OCI-LY7 (cell line): Measurements from ENCODE around the gene CRB1.

Source experiments
- CTCF ChIP-seq: fragments of 200-600 bp; sonication (generic); conservative IDR thresholded peaks from 2 replicates; pipeline ENCODE4 v1.5.1; 2014; ENCODE audit warnings: mild to moderate bottlenecking, antibody characterized with exemption, low read length, moderate library complexity, mixed read lengths
- EZH2phosphoT487 ChIP-seq: fragments of 200-600 bp; sonication (generic); IDR thresholded peaks from 2 replicates; pipeline ENCODE4 v1.6.1; 2018; ENCODE audit warnings: low read depth, borderline replicate concordance, mild to moderate bottlenecking, mixed run types, antibody characterized with exemption, low read length, moderate library complexity, mixed read lengths

- no peak for TF ChIP-seq CTCF
- no peak for TF ChIP-seq EZH2phosphoT487
These were observed 247.4 kb downstream of the CRB1 start for GRCh38 chr1:197515421-197515820.
